Stomach smooth muscle (tissue), 2 donors: Measurements from ENCODE around the gene ATPAF1.

Experiments
- H3K27ac ChIP-seq: one replicate; pipeline ENCODE4 v1.7.0; 2013; ENCODE audit warnings: mild to moderate bottlenecking, low read length, inconsistent platforms
- H3K27me3 ChIP-seq, 2 donors: one replicate each; pipeline ENCODE4 v1.7.0; 2013; ENCODE audit warnings: low read length in 2 of 2; ENCODE audit not compliant: insufficient read depth in 2 of 2, control insufficient read depth in 1 of 2
- H3K36me3 ChIP-seq, 2 donors: one replicate each; pipeline ENCODE4 v1.7.0; 2013; ENCODE audit warnings: low read length in 2 of 2; ENCODE audit not compliant: control insufficient read depth in 2 of 2, insufficient read depth in 2 of 2
- H3K4me1 ChIP-seq: one replicate; pipeline ENCODE4 v1.7.0; 2013; ENCODE audit warnings: low read length; ENCODE audit not compliant: control insufficient read depth, insufficient read depth
- H3K4me3 ChIP-seq, 2 donors: one replicate each; pipeline ENCODE4 v1.7.0; 2013; ENCODE audit warnings: low read length in 2 of 2
- H3K9ac ChIP-seq, 2 donors: one replicate each; pipeline ENCODE4 v1.7.0; 2013; ENCODE audit warnings: low read length in 2 of 2, mild to moderate bottlenecking in 1 of 2
- H3K9me3 ChIP-seq, 2 donors: one replicate each; pipeline ENCODE4 v1.7.0; 2013; ENCODE audit warnings: low read length in 2 of 2; ENCODE audit not compliant: control insufficient read depth in 2 of 2
- donor health status: healthy.
- donor health status: Pancreatic carcinoma.

Gene ATPAF1

GRCh38 chr1:46587069-46587468 is 81.1 kb downstream of the ATPAF1 start:
- Histone ChIP-seq H3K36me3 (peaks cover 50 to 64% of the 10 kb centered on the region in 2 donors), H3K27ac (no peak overlapping the region), H3K4me3 (no peak overlapping the region), H3K4me1 (no peaks in the 10 kb centered on the region), H3K9me3 (no peaks in the 10 kb centered on the region), H3K27me3 (no peaks in the 10 kb centered on the region), H3K9ac (no peak overlapping the region)

GRCh38 chr1:46585312-46585938 is 82.7 kb downstream of the ATPAF1 start:
- Histone ChIP-seq H3K4me3 (no peak overlapping the region), H3K27ac (no peak overlapping the region), H3K27me3 (no peaks in the 10 kb centered on the region), H3K9ac (no peak overlapping the region), H3K36me3 (peaks cover 38 to 55% of the 10 kb centered on the region in 2 donors), H3K4me1 (no peaks in the 10 kb centered on the region), H3K9me3 (no peaks in the 10 kb centered on the region)

DNA sequence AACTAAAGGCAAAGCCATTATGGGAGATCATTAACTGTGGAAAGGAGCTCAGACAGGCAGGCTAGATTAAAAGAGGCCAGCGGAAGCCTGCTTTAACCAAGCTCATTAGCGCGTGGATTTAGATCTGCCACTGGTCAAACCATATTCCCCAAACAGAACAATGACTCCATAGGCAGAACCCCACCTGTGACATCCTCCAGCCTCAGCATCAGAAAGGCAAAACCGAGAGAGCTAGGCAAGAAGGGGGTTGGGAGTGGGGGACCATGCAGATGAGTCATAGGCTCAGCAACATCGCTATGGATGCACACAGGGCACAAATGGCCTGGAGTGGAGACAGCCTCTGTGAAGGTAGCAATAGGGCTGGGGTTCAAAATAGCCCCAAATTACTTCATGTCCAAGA is 84.7 kb downstream of the ATPAF1 start:
- H3K4me1 ChIP-seq = no peaks in the 10 kb centered on the region
- no peak overlapping the region for H3K4me3 ChIP-seq
- no peaks in the 10 kb centered on the region for H3K27me3 ChIP-seq
- H3K9me3 ChIP-seq = no peaks in the 10 kb centered on the region
- no peak overlapping the region for H3K9ac ChIP-seq
- no peak overlapping the region for H3K27ac ChIP-seq
- H3K36me3 ChIP-seq = peaks cover 27 to 54% of the 10 kb centered on the region in 2 donors

- no peak overlapping the region for H3K4me3 ChIP-seq
Observed at GRCh38 chr1:46582972-46583371, 85.2 kb downstream of the ATPAF1 start.

More at GRCh38 chr1:46582972-46583371, 85.2 kb downstream of the ATPAF1 start:
- no peaks in the 10 kb centered on the region for H3K4me1 ChIP-seq
- H3K27ac ChIP-seq = no peak overlapping the region
- H3K36me3 ChIP-seq = peaks cover 31 to 58% of the 10 kb centered on the region in 2 donors
- H3K27me3 ChIP-seq = no peaks in the 10 kb centered on the region
- no peaks in the 10 kb centered on the region for H3K9me3 ChIP-seq
- no peak overlapping the region for H3K9ac ChIP-seq
